A673 (cell line): ENCODE data around the gene TEKTIP1. TPM values are rescaled to one million over a fixed set of nuclear protein-coding genes. Genes with fewer than 3 reads are reported as not detected.

Experiments used
- BruUV-seq: library from RNA; stranded (reverse); fragments of 400-500 nt; replicated peaks from 2 replicates; lab custom pipeline; 2021; lab: Mats Ljungman, UMichigan
- CTCF ChIA-PET: fragments of 300-600 bp; sonication (Branson Sonifier 250); formaldehyde crosslinking; loops from one replicate; lab custom pipeline; 2022; ENCODE audit warnings: antibody characterized with exemption; lab: Charles Lee
- POLR2A ChIA-PET: fragments of 300-600 bp; sonication (Branson Sonifier 250); formaldehyde crosslinking; loops from one replicate; lab custom pipeline; 2022; ENCODE audit warnings: antibody characterized with exemption; ENCODE audit not compliant: low non-redundant PET; lab: Charles Lee
- DNase-seq: peaks from one replicate; pipeline ENCODE4 v3.0.0-alpha.2; 2015; ENCODE audit warnings: low spot score
- H3K27ac ChIP-seq: fragments of 200-600 bp; sonication (generic); 2 replicates; pipeline ENCODE4 v1.5.1; 2016; ENCODE audit warnings: mixed run types, low read depth, mild to moderate bottlenecking, mixed read lengths, antibody characterized with exemption, low read length; ENCODE audit not compliant: poor library complexity, severe bottlenecking
- H3K27me3 ChIP-seq: fragments of 200-600 bp; sonication (generic); replicated peaks from 2 replicates; pipeline ENCODE4 v1.6.1; 2017; ENCODE audit warnings: mixed run types, low read depth, mild to moderate bottlenecking, mixed read lengths, antibody characterized with exemption, low read length; ENCODE audit not compliant: insufficient read depth, poor library complexity
- H3K36me3 ChIP-seq: fragments of 200-600 bp; sonication (generic); 2 replicates; pipeline ENCODE4 v1.6.1; 2016; ENCODE audit warnings: mixed run types, mild to moderate bottlenecking, mixed read lengths, antibody characterized with exemption, low read length; ENCODE audit not compliant: insufficient read depth, poor library complexity, severe bottlenecking
- H3K4me1 ChIP-seq: fragments of 200-600 bp; sonication (generic); 2 replicates; pipeline ENCODE4 v1.6.1; 2017; ENCODE audit warnings: mixed run types, mild to moderate bottlenecking, mixed read lengths, antibody characterized with exemption, low read length; ENCODE audit not compliant: insufficient read depth, poor library complexity, severe bottlenecking
- H3K4me3 ChIP-seq: fragments of 200-600 bp; sonication (generic); 2 replicates; pipeline ENCODE4 v1.5.1; 2016; ENCODE audit warnings: low read depth, mixed run types, mild to moderate bottlenecking, mixed read lengths, low read length; ENCODE audit not compliant: poor library complexity, severe bottlenecking
- H3K9me3 ChIP-seq: fragments of 200-600 bp; sonication (generic); 2 replicates; pipeline ENCODE4 v1.6.1; 2016; ENCODE audit warnings: mixed run types, low read depth, mild to moderate bottlenecking, mixed read lengths, antibody characterized with exemption, low read length; ENCODE audit not compliant: poor library complexity, severe bottlenecking
- EZH2 ChIP-seq: fragments of 200-600 bp; sonication (generic); IDR thresholded peaks from 2 replicates; pipeline ENCODE4 v1.6.1; 2017; ENCODE audit warnings: borderline replicate concordance, low read depth, mild to moderate bottlenecking, mixed read lengths, antibody characterized with exemption, low read length; ENCODE audit not compliant: poor library complexity, severe bottlenecking
- intact Hi-C: fragments of 100-400 bp; cut with micrococcal nuclease; formaldehyde crosslinking; loops from one replicate; pipeline ENCODE4 v1.10.0; 2022; ENCODE audit not compliant: unreplicated experiment
- total RNA-seq: library from RNA; stranded (reverse); gene quantifications from 2 replicates; pipeline ENCODE4 v1.2.3, GENCODE V29; 2021
- TF ChIP-seq, protein P1 (sequence below): fragments of 300-800, 200-600 bp; sonication (generic); conservative IDR thresholded peaks from 2 replicates; pipeline ENCODE4 v1.5.1; 2017; ENCODE audit warnings: low read depth, mild to moderate bottlenecking, antibody characterized with exemption, low read length, moderate library complexity, mixed read lengths

The TEKTIP1 gene
- total RNA-seq, 1 experiment from 2014 or later: 4.2 TPM

GRCh38 chr19:3492919-3493318 is 46.1 kb upstream of the TEKTIP1 start:
- intact Hi-C loops: no loop called here
- Histone ChIP-seq H3K27ac (no peak overlapping the region), H3K4me3 (no peak overlapping the region), H3K9me3 (no peaks in the 10 kb centered on the region), H3K4me1 (no peaks in the 10 kb centered on the region), H3K27me3 (no peaks in the 10 kb centered on the region), H3K36me3 (peaks cover 30% of the 10 kb centered on the region)
- no peak for DNase-seq
- ChIA-PET POLR2A (no interaction called here), CTCF (no interaction called here)
- TF ChIP-seq, protein P1, sequence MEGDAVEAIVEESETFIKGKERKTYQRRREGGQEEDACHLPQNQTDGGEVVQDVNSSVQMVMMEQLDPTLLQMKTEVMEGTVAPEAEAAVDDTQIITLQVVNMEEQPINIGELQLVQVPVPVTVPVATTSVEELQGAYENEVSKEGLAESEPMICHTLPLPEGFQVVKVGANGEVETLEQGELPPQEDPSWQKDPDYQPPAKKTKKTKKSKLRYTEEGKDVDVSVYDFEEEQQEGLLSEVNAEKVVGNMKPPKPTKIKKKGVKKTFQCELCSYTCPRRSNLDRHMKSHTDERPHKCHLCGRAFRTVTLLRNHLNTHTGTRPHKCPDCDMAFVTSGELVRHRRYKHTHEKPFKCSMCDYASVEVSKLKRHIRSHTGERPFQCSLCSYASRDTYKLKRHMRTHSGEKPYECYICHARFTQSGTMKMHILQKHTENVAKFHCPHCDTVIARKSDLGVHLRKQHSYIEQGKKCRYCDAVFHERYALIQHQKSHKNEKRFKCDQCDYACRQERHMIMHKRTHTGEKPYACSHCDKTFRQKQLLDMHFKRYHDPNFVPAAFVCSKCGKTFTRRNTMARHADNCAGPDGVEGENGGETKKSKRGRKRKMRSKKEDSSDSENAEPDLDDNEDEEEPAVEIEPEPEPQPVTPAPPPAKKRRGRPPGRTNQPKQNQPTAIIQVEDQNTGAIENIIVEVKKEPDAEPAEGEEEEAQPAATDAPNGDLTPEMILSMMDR: no peak
- TF ChIP-seq EZH2: no peak
- no TSS peak for BruUV-seq

- TF ChIP-seq, protein P1: no peak
- no peak for TF ChIP-seq EZH2
- Histone ChIP-seq H3K27ac (no peak overlapping the region), H3K4me3 (no peak overlapping the region), H3K36me3 (peaks cover 32% of the 10 kb centered on the region), H3K9me3 (no peaks in the 10 kb centered on the region), H3K4me1 (no peaks in the 10 kb centered on the region), H3K27me3 (no peaks in the 10 kb centered on the region)
- ChIA-PET POLR2A (no interaction called here), CTCF (no interaction called here)
- no TSS peak for BruUV-seq
- intact Hi-C loops: no loop called here
- no peak for DNase-seq
Measured at GRCh38 chr19:3493651-3494050, 45.3 kb upstream of the TEKTIP1 start.

- H3K9me3 ChIP-seq: no peaks in the 10 kb centered on the region
- no peak for TF ChIP-seq EZH2
- TF ChIP-seq, protein P1: no peak
- BruUV-seq: no TSS peak
- DNase-seq: no peak
- ChIA-PET CTCF (interaction anchor here (0.7 kb wide), 1 partner anchor 66 kb away, joined by 6 read pairs; no protein-coding TSS in a partner anchor), POLR2A (interaction anchor here (0.7 kb wide), 1 partner anchor 544 kb away, joined by 5 read pairs; no protein-coding TSS in a partner anchor)
- H3K27me3 ChIP-seq: no peaks in the 10 kb centered on the region
- no peak overlapping the region for H3K27ac ChIP-seq
- peaks cover 32% of the 10 kb centered on the region for H3K36me3 ChIP-seq
- intact Hi-C loops: no loop called here
- no peaks in the 10 kb centered on the region for H3K4me1 ChIP-seq
- no peak overlapping the region for H3K4me3 ChIP-seq
Measured at GRCh38 chr19:3494051-3494450, 44.9 kb upstream of the TEKTIP1 start.
